ENCODE measurements around the gene PSEN1.
"Not testable (repeated sequence)": the region's sequence is repeated elsewhere in the genome, so short reads cannot be mapped to it uniquely, and the experiment has no call there.

PSEN1 gene

DNA sequence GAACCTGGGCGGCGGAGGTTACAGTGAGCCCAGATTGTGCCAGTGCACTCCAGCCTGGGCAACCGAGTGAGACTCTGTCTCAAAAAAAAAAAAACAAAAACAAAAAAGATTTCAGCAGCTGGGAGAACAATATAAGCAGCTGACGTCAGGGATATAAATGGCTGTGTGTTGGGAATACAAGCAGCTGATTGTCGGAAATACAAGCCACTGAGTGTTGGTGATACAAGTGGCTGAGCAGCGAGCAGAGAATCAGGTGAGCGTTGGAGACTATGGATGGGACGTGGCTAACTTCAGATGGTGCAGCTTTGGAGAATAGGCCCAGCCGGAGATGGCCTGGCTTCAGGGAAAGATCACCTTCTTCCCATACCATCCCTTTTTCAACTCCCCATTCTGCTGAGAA lies 32.0 kb downstream of the PSEN1 start:
- no peak for DNase-seq

GRCh38 chr14:73168691-73169090 lies 32.4 kb downstream of the PSEN1 start:
- DNase-seq = no peak

- not testable (repeated sequence) for DNase-seq
These were observed 33.5 kb downstream of the PSEN1 start for GRCh38 chr14:73169855-73170254.

GRCh38 chr14:73170686-73171085 lies 34.4 kb downstream of the PSEN1 start:
- DNase-seq = no peak

DNA sequence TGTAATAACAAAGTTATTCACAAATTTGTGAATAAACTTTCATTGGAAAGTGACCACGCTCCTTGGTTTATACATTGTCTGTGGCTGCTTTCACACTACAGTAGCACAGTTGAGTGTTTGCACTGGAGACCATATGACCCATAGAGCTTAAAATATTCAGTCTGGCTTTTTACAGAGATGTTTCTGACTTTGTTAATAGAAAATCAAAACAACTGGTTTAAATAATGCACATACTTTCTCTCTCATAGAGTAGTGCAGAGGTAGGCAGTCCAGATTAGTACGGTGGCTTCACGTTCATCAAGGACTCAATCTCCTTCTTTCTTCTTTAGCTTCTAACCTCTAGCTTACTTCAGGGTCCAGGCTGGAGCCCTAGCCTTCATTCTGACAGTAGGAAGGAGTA lies 36.2 kb downstream of the PSEN1 start:
- no peak for DNase-seq

- no peak for DNase-seq
These were observed 36.9 kb downstream of the PSEN1 start for GRCh38 chr14:73173092-73173735.

DNA sequence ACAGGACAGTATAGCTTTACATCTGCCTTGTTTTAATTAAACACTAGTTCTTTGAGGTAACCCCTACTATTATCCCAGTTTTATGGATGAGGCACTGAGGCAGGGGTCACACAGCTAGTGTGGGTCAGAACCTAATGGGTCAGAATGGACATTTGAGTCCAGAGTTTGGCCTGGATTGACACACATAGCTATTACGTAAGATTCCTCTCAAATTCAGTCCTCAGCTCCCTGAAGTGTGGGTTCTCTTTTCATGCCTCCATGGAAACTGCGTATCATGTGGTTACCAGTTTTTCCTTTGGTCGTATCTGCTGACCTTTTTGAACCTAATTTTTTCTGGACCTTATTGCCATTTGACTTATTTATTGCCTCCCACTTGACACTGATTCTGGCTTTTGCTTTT lies 40.4 kb downstream of the PSEN1 start:
- DNase-seq = no peak

- DNase-seq = no peak
These were observed 44.1 kb downstream of the PSEN1 start for GRCh38 chr14:73180385-73180805.

DNA sequence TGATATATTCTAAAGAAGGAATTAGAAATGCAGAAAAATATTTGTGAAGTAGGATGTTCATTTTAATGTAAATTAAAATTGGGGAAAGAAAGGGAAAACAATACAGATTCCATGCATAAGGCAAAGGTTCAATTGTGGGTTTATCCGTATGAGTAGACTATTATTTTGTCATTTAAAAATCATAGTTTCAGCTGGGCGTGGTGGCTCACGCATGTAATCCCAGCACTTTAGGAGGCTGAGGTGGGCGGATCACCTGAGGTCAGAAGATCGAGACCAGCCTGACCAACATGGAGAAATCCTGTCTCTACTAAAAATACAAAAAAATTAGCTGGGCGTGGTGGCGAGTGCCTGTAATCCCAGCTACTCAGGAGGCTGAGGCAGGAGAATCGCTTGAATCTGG lies 44.7 kb downstream of the PSEN1 start:
- not testable (repeated sequence) for DNase-seq

DNA sequence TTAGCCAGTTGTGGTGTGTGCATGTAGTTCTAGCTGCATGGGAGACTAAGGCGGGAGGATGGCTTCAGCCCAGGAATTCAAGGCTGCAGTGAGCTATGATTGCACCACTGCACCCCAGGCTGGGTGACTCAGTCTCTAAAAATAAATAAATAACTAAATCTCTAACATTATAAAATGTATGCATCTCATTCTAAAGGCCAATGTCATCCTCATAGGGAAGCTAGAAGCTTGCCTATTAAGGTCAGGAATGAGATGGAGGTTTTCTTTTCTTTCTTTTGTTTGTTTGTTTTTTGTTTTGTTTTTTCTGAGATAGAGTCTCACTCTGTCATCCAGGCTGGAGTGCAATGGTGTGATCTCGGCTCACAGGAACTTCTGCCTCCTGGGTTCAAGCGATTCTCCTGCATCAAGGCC lies 52.2 kb downstream of the PSEN1 start:
- DNase-seq = no peak

GRCh38 chr14:73189651-73190050 lies 53.3 kb downstream of the PSEN1 start:
- no peak for DNase-seq

DNA sequence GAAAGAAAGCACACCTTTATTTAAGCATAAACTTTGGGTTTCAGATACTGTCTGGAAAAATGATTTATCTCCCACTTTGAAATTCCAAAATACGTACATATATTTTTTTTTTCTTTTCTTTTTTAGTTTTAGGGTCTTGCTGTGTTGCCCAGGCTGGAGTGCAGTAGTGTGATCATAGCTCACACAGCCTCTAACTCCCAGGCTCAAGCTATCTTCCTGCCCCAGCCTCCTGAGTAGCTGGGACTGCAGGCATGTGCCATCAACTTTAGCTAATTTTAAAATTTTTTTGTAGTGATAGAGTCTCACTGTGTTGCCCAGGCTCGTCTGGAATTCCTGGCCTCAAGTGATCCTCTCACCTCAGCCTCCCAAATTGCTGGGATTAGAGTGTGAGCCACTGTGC lies 55.1 kb downstream of the PSEN1 start:
- no peak for DNase-seq

DNA sequence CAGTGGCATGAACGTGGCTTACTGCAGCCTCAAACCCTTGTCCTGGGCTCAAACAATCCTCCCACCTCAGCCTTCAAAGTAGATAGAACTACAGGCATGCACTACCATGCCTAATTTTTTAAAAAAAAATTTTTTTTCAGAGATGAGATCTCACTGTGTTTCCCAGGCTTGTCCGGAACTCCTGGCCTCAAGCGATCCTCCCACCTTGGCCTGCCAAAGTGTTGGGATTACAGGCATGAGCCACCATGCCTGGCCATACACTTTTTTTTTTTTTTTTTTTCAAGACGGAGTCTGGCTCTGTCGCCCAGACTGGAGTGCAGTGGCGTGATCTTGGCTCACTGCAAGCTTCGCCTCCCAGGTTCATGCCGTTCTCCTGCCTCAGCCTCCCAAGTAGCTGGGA lies 58.0 kb downstream of the PSEN1 start:
- DNase-seq = not testable (repeated sequence)

DNA sequence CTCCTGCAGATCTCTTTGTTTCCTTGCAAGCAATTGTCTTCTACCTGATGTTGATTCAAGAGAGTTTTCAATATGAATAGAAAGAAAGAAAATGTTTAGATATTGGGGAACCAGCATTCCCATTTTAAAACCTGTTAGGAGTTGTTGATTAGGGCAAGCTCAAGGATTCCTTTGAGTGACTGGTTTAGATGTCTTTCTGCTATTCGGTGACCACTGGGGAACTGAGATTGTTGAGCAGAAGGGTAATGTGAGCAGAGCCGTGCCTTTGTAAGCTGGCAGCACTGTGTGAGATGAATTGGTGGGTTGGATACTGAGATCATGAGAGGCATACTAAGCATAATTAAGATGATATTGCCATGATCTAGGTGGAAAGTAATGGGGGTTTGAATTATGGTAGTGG lies 61.9 kb downstream of the PSEN1 start:
- DNase-seq = no peak

- DNase-seq = no peak
These were observed 67.2 kb downstream of the PSEN1 start for GRCh38 chr14:73203527-73203926.

- DNase-seq = no peak
These were observed 71.3 kb downstream of the PSEN1 start for GRCh38 chr14:73207615-73208014.

DNA sequence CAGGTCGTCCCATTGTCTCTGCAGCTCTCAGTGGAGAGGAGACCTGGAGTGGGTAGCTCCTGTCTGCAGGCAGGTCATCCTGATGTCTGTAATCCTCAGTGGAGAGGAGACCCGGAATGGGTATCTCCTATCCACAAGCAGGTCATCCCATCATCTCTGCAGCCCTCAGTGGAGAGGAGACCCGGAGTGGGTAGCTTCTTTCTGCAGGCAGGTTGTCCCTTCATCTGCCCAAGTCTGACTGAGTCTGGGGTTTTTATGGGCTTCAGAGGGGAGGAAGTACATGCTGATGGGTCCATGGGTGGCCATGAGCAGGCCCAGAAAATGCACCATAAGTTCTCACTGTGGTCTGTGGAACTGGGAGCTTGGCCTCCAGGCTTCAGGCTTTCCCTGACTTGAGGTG lies 72.1 kb downstream of the PSEN1 start:
- no peak for DNase-seq

GRCh38 chr14:73208846-73209245 lies 72.5 kb downstream of the PSEN1 start:
- DNase-seq = no peak

DNA sequence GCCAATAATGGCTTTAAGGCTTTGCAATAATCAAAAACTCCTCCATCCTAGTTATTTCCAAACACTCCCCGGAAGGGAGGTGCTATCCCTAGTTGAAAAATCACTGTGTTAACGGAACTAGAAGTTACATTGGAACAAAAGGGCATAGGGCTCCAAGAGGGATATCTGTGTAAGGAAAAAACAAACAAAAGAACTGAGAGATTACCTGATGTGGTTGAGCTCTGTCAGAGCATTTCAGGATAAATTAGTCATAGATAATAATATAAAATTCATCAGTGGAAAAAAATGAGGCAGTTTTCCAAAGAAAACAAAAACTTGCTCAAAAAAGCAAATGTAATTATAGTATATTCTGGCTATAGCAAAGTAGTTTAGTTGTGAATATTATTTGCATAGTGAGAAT lies 73.6 kb downstream of the PSEN1 start:
- DNase-seq = no peak

GRCh38 chr14:73211251-73212040 lies 75.1 kb downstream of the PSEN1 start:
- no peak for DNase-seq

GRCh38 chr14:73216030-73216429 lies 79.7 kb downstream of the PSEN1 start:
- DNase-seq = no peak

DNA sequence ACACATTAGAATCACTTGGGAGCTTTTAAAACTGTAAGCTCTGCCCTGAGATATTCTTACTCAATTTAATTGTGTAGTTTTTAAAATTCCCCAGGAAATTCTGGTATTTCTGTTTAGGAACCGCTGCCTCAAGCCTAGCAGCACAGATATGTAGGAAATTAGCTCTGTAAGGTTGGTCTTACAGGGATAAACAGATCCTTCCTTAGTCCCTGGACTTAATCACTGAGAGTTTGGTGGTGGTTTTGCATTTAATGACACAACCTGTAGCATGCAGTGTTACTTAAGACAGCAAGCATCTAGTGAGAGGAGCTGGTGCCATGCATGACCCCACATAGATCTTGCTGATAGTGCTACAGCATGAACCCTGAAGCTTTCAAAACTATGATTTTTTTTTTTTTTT lies 81.1 kb downstream of the PSEN1 start:
- DNase-seq = no peak

- DNase-seq = no peak
These were observed 83.8 kb downstream of the PSEN1 start for GRCh38 chr14:73220061-73220460.

DNA sequence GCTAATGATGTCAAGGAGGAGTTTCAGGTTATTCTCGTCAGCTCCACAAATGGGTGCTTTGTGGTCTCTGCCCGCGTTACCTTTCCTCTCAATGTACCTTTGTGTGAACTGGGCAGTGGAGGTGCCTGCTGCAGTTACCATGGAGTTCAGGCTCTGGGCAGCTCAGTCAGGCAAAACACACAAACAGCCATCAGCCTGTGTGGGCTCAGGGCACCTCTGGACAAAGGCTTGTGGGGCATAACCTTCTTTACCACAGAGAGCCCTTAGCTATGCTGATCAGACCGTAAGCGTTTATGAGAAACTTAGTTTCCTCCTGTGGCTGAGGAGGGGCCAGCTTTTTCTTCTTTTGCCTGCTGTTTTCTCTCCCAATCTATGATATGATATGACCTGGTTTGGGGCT lies 84.3 kb downstream of the PSEN1 start:
- no peak for DNase-seq

DNA sequence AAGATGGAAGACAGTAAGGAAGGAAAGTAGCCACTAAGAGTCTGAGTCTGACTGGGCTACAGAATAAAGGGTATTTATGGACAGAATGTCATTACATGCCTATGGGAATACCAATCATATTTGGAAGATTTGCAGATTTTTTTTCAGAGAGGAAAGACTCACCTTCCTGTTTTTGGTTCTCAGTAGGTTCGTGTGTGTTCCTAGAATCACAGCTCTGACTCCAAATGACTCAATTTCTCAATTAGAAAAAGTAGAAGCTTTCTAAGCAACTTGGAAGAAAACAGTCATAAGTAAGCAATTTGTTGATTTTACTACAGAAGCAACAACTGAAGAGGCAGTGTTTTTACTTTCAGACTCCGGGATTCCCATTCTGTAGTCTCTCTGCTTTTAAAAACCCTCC lies 85.6 kb downstream of the PSEN1 start:
- DNase-seq = no peak

All from cerebellar nuclear complex (tissue), 1 donor.